Skeletal muscle satellite cell (primary cell): ENCODE results near the gene BCAR3.

ENCODE experiments used
- H3K27me3 ChIP-seq: 2 replicates; pipeline ENCODE4 v1.7.0; 2013; ENCODE audit warnings: low read length; ENCODE audit not compliant: control insufficient read depth, insufficient read depth
- H3K36me3 ChIP-seq: 2 replicates; pipeline ENCODE4 v1.7.0; 2013; ENCODE audit warnings: mild to moderate bottlenecking, control low read depth, low read length; ENCODE audit not compliant: insufficient read depth
- H3K4me1 ChIP-seq: 2 replicates; pipeline ENCODE4 v1.7.0; 2013; ENCODE audit warnings: low read length; ENCODE audit not compliant: control insufficient read depth, insufficient read depth
- H3K4me2 ChIP-seq: 2 replicates; pipeline ENCODE4 v1.7.0; 2013; ENCODE audit warnings: mild to moderate bottlenecking, low read length
- H3K4me3 ChIP-seq: 2 replicates; pipeline ENCODE4 v1.7.0; 2013; ENCODE audit warnings: low read length
- H3K9ac ChIP-seq: 2 replicates; pipeline ENCODE4 v1.7.0; 2013; ENCODE audit warnings: mild to moderate bottlenecking, low read depth, low read length, moderate library complexity
- H3K9me3 ChIP-seq: replicated peaks from 2 replicates; pipeline ENCODE4 v1.7.0; 2013; ENCODE audit warnings: mild to moderate bottlenecking, control low read depth, low read length

The BCAR3 gene

DNA sequence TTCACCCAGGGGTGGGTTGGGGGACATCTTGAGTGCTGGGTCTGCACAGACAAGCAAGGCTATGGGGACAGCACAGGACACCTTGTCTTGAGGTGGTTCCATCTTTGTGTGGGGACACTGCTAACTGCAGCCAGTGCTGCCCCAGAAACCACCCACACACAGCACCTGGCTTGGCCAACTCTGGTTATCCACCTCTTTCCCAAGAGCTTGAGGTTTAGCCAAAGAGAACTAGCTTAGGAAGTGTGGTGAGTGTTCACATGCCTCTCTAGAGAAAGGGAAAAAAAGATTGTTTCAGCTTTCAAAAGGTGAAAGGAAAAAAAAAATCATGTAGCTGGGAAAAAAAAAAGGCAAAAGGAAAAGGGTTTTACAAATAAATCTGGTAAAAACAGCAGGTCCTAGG is 32.4 kb downstream of the BCAR3 start:
- no peak overlapping the region for H3K4me3 ChIP-seq
- peaks cover 18% of the 10 kb centered on the region for H3K4me1 ChIP-seq
- H3K9ac ChIP-seq: no peak overlapping the region
- no peaks in the 10 kb centered on the region for H3K27me3 ChIP-seq
- H3K9me3 ChIP-seq: no peaks in the 10 kb centered on the region
- H3K4me2 ChIP-seq: no peak overlapping the region
- peaks cover 72% of the 10 kb centered on the region for H3K36me3 ChIP-seq

DNA sequence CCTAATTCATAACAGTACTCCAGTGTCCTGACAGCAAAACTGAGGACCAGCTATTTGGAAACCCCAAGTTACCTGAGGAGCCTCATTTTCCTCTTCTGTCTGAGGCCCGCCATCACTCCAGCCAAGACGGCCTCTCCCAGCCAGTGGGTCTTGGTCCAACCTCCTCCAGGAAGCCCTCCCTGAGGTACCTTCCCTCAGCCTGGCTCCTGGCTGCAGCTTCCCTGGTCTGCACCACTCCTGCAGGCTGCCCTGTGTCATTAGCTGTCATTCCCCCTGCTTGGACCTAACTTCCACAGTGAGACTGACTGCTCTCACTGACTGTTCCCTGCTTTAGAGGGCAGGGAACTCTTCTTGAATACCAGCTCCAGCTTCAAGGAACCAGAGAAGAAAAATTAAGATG is 33.0 kb downstream of the BCAR3 start:
- peaks cover 66% of the 10 kb centered on the region for H3K36me3 ChIP-seq
- peaks cover 14% of the 10 kb centered on the region for H3K4me1 ChIP-seq
- H3K4me3 ChIP-seq: no peak overlapping the region
- H3K9ac ChIP-seq: no peak overlapping the region
- no peak overlapping the region for H3K4me2 ChIP-seq
- H3K27me3 ChIP-seq: no peaks in the 10 kb centered on the region
- H3K9me3 ChIP-seq: no peaks in the 10 kb centered on the region

DNA sequence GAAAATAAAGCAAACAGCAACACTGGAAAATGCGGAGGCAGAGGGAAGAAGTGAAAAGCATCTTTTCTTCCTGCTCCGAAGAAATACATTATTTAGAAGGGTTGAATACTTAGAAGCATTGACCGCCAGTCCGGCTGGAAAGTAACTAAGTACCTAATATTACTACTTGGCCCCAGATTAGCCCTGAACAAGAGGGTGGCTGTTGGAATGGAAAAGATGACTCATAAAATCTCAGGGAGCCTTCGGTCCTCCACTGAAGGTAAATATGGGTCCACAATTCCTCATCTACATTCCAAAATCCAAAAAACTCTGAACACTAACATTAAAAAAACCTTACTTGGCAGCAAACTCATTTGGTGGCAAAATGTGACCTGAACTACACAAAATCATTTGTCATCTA is 40.1 kb downstream of the BCAR3 start:
- peaks cover 3% of the 10 kb centered on the region for H3K4me1 ChIP-seq
- H3K9me3 ChIP-seq: no peaks in the 10 kb centered on the region
- no peak overlapping the region for H3K4me2 ChIP-seq
- H3K27me3 ChIP-seq: no peaks in the 10 kb centered on the region
- peaks cover 67% of the 10 kb centered on the region for H3K36me3 ChIP-seq
- H3K4me3 ChIP-seq: no peak overlapping the region
- no peak overlapping the region for H3K9ac ChIP-seq

DNA sequence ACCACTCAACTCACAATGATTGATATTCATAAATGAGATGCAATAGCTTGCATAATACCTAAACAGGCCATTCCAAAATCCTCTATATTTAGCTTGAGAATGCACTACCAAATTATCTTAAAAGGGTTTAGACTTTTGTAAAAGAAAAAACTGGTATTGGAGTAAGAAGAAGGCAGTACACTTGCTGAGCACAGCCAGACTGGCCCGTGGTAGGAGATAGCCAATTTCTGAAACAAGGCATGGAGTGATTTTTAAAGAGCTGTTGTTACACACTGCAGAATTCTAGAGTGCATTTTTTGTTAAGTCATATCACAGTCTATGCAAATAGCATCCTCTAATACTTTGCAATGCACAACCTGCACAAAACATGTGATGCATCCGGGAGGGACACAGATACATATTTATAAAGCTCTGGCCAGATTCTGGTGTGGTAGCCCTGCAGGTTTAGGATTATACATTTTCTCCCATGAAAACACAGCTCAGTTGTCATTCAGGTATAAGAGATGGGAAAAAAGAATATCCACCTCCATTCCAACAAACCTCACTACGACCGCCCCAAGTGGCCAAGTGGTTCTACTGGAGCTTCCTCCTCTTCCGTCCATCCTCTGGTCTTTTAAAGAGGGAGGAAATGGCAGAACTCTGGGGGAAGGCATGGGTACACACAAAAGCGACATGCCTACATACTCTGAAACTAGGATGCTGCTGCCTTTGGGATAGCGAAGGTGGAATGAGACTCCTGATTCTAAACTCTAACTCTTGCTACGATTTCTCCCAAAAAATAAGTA is 40.8 kb downstream of the BCAR3 start:
- Histone ChIP-seq H3K4me3 (no peak overlapping the region), H3K4me1 (peaks cover 9% of the 10 kb centered on the region), H3K9ac (no peak overlapping the region), H3K9me3 (no peaks in the 10 kb centered on the region), H3K36me3 (peaks cover 72% of the 10 kb centered on the region), H3K27me3 (no peaks in the 10 kb centered on the region), H3K4me2 (no peak overlapping the region)

DNA sequence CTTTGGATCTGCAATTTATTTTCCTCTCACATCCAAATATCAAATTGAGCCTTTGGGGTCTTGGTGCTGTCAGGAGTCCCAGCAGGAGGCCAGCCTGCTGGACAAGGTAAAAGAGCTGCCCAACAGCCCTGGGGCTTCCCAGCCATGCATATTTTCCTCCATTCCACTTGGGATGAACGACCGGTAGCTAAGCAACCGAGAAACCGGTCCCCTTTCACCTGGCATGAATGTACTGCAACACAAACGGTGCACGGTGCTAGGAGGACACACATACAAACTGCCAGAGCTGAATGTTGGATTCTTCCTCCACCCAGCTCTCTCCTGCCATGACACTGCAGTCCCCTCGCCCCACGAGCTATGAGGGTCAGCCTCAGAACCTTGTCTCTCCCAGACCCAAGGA is 42.7 kb downstream of the BCAR3 start:
- Histone ChIP-seq H3K9ac (no peak overlapping the region), H3K4me1 (peaks cover 12% of the 10 kb centered on the region), H3K36me3 (peaks cover 78% of the 10 kb centered on the region), H3K9me3 (no peaks in the 10 kb centered on the region), H3K4me2 (no peak overlapping the region), H3K27me3 (no peaks in the 10 kb centered on the region), H3K4me3 (no peak overlapping the region)

DNA sequence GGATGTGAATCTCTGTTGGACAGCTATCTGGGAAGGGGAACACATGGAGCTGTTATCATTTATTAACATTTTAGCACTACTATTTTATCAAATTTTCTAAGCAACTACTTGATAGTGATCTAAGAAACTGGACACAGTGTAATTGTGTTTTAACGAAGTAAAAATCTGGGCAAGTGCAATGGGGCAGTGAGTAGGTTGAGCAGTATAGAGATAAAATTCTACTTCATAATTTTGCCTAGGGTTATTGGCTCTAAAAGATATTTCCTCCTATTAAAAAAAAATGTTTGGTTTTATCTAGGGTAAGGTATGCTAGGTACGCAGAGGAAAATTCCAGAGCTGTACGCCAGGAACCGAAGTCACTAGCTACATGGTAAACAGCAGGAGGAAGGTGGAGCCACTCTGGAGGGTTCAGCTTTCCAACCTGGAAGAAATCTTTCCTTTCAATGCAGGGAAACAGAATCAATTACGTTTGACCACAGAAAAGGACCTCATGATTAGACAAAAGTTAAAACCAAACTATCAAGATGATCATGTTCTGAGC is 43.3 kb downstream of the BCAR3 start:
- peaks cover 79% of the 10 kb centered on the region for H3K36me3 ChIP-seq
- H3K9ac ChIP-seq: no peak overlapping the region
- H3K4me2 ChIP-seq: no peak overlapping the region
- peaks cover 12% of the 10 kb centered on the region for H3K4me1 ChIP-seq
- no peaks in the 10 kb centered on the region for H3K27me3 ChIP-seq
- H3K4me3 ChIP-seq: no peak overlapping the region
- H3K9me3 ChIP-seq: no peaks in the 10 kb centered on the region

DNA sequence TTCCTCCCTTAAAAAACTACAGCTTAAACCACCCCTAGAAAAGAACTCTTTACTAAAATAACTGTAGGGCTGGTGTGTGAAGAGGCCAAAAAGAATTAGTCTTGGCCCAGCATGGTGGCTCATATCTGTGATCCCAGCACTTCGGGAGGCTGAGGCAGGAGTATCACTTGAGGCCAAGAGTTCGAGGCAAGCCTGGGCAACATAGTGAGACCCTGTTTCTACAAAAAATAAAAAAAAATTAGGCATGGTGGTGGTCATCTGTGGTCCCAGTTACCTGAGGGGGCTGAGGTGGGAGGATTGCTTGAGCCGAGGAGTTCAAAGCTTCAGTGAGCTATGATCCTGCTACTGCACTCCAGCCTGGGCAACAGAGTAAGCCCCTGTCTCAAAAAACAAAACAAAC is 44.9 kb downstream of the BCAR3 start:
- Histone ChIP-seq H3K27me3 (no peaks in the 10 kb centered on the region), H3K9ac (no peak overlapping the region), H3K9me3 (no peaks in the 10 kb centered on the region), H3K4me1 (peaks cover 12% of the 10 kb centered on the region), H3K4me2 (no peak overlapping the region), H3K4me3 (no peak overlapping the region), H3K36me3 (peaks cover 81% of the 10 kb centered on the region)

DNA sequence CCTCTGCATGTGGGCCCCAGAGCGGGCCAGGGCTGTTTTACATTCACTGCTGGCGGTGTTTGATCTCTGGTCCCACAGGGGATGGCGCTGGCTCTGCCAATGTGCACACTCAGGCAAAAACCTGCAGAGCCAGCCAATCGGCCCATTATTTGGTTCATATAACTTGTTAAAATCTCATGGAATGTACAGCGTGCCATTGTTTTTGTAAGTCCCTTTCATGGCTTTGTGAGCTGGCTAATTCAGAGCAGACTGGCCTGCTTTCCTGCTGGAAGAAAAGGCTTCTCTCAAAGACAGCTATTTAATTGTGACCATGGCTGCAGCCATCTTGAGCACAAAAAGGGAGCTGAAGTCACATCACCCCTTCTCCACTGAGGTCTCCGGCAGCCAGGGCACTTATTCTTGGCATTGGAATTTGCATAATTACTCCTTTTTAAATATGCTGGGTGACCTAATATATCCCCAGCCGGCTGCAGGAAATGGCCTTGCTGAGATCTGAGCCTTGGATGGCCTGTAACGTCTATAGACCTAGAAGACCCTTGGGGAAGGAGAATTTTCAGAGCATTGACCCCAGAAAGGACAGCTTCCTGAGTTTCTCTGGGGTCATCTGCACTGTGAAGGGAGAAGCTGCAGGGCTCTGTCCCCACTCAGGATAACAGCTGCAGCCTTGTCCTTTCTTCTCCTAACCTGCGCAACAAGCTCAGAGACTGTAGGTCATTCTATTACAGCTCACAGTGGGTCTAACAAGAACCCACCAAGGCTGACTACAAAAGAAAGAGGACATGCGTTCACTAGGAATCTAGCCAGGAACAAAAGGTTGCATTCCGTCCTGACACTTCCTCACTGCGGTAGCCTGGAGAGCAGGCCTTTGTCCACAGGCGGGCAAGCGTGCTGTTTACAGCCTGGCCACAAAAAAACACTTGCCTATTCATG is 45.8 kb downstream of the BCAR3 start:
- Histone ChIP-seq H3K36me3 (peaks cover 81% of the 10 kb centered on the region), H3K9ac (no peak overlapping the region), H3K9me3 (no peaks in the 10 kb centered on the region)

DNA sequence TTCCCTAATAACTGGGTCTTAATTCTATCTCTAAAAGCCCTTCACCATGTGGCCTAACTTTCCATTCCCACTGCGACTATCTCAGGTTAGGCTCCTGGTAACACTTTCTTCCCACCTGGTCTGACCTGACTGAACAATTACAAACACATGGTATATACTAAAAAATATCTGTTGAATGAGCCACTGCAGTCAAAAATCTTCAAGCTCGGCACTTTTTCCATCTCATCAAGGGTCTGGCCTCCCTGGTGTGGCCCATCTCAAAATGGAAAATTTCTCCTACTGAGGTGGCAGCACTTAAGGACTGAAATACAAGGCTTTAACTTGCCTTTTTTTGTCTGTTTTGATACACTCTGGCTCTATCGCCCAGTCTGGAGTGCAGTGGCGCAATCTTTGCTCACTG is 48.3 kb downstream of the BCAR3 start:
- H3K4me1 ChIP-seq: peaks cover 34% of the 10 kb centered on the region
- H3K9ac ChIP-seq: no peak overlapping the region
- no peak overlapping the region for H3K4me2 ChIP-seq
- no peak overlapping the region for H3K4me3 ChIP-seq
- H3K9me3 ChIP-seq: no peaks in the 10 kb centered on the region
- no peaks in the 10 kb centered on the region for H3K27me3 ChIP-seq
- H3K36me3 ChIP-seq: peaks cover 66% of the 10 kb centered on the region

More for the DNA sequence above, 45.8 kb downstream of the BCAR3 start:
- H3K4me2 ChIP-seq: no peak overlapping the region
- H3K4me3 ChIP-seq: no peak overlapping the region
- peaks cover 12% of the 10 kb centered on the region for H3K4me1 ChIP-seq
- H3K27me3 ChIP-seq: no peaks in the 10 kb centered on the region

DNA sequence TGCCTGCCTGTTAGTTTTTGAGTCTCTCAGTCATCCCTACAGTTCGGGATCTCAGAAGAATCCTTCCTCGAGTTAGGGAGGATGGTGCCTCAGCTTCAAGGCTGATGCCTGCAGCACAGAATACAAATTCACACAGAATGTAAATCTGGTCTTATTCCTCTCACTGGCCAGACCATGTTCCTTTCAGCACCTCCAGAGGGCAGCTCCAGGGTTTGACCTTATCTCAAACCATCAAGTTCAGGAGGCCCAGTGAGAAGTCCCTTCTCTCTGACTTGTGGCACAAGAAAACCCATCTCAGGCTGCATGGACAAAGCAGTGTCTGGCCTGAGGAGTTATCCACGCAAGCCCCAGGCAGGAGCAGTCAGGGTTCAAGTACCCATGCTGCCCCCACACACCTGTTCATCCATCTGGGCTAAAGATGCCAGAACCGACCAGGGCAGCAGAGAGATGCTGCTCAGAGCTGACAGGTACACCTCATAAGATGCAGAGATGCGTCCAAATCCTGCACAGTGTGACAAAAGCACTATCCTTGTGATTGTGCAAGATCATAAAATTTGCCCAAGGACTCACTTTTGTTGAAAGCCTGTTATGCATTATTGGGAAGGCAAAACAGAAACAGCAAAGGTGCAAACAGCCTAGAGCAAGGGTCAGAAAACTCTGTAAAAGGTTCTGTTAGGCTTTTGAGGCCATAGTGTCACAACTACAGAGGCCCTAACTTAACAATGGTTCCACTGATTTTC is 49.8 kb downstream of the BCAR3 start:
- no peak overlapping the region for H3K4me3 ChIP-seq
- no peaks in the 10 kb centered on the region for H3K27me3 ChIP-seq
- H3K4me1 ChIP-seq: peaks cover 42% of the 10 kb centered on the region
- peaks cover 55% of the 10 kb centered on the region for H3K36me3 ChIP-seq
- H3K9me3 ChIP-seq: no peaks in the 10 kb centered on the region
- no peak overlapping the region for H3K9ac ChIP-seq
- no peak overlapping the region for H3K4me2 ChIP-seq

DNA sequence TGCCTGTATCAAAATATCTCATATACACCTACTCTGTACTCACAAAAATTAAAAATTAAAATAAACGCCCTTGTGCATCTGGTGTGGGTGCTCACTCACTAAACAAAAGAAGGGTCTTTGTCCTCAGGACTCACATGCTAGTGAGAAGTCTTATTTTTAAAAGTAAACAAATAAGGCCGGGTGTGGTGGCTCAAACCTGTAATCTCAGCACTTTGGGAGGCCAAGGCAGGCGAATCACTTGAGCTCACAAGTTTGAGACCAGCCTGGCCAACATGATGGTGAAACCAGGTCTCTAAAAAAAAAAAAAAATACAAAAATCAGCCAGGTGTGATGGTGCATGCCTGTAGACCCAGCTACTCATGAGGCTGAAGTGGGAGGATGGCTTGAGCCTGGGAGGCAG is 51.5 kb downstream of the BCAR3 start:
- peaks cover 43% of the 10 kb centered on the region for H3K4me1 ChIP-seq
- H3K9ac ChIP-seq: no peak overlapping the region
- H3K9me3 ChIP-seq: no peaks in the 10 kb centered on the region
- peaks cover 46% of the 10 kb centered on the region for H3K36me3 ChIP-seq
- H3K4me3 ChIP-seq: no peak overlapping the region
- H3K27me3 ChIP-seq: no peaks in the 10 kb centered on the region
- no peak overlapping the region for H3K4me2 ChIP-seq
